Endothelial cell (in vitro differentiated cells): Measurements from ENCODE around the gene PABPN1L. TPM values are rescaled to one million over a fixed set of nuclear protein-coding genes. Genes with fewer than 3 reads are reported as not detected.

Source experiments
- DNase-seq: peaks from one replicate; pipeline ENCODE4 v3.0.0; 2021; ENCODE audit warnings: low spot score
- H3K27ac Mint-ChIP-seq: one replicate; pipeline ENCODE4 v1.8.0; 2021; ENCODE audit warnings: mixed read lengths, inconsistent platforms; ENCODE audit not compliant: unreplicated experiment
- H3K27me3 Mint-ChIP-seq: one replicate; pipeline ENCODE4 v1.8.0; 2021; ENCODE audit warnings: mild to moderate bottlenecking, moderate library complexity, mixed read lengths, inconsistent platforms; ENCODE audit not compliant: unreplicated experiment
- H3K36me3 Mint-ChIP-seq: one replicate; pipeline ENCODE4 v1.8.0; 2021; ENCODE audit warnings: mild to moderate bottlenecking, low read depth, mixed read lengths, inconsistent platforms; ENCODE audit not compliant: unreplicated experiment
- H3K4me1 Mint-ChIP-seq: one replicate; pipeline ENCODE4 v1.8.0; 2021; ENCODE audit warnings: mild to moderate bottlenecking, mixed read lengths, inconsistent platforms; ENCODE audit not compliant: unreplicated experiment
- H3K4me3 Mint-ChIP-seq: one replicate; pipeline ENCODE4 v1.8.0; 2021; ENCODE audit warnings: mild to moderate bottlenecking, mixed read lengths, inconsistent platforms; ENCODE audit not compliant: unreplicated experiment
- H3K9me3 Mint-ChIP-seq: one replicate; pipeline ENCODE4 v1.8.0; 2021; ENCODE audit warnings: mixed read lengths, inconsistent platforms; ENCODE audit not compliant: unreplicated experiment
- CTCF ChIP-seq: fragments of 200-600 bp; sonication (generic); IDR thresholded peaks from one replicate; pipeline ENCODE4 v1.5.0; 2021; ENCODE audit warnings: antibody characterized with exemption; ENCODE audit not compliant: unreplicated experiment
- total RNA-seq: library from RNA; stranded (reverse); fragmentation: NEBNext Ultra II Directional; extraction: Animal tissue kit (Norgen Biotek cat#: 25700); gene quantifications from one replicate; pipeline ENCODE4 v1.2.1, GENCODE V29; 2021; ENCODE audit not compliant: unreplicated experiment

The PABPN1L gene
- total RNA-seq, 1 donor from 2014 or later, result not detected

GRCh38 chr16:88872650-88873331 lies 6.3 kb upstream of the PABPN1L start:
- Mint-ChIP-seq H3K27me3 (peaks cover 1% of the 10 kb centered on the region), H3K9me3 (no peaks in the 10 kb centered on the region), H3K4me1 (no peaks in the 10 kb centered on the region), H3K4me3 (no peak overlapping the region), H3K27ac (no peak overlapping the region), H3K36me3 (no peaks in the 10 kb centered on the region)
- no peak for DNase-seq
- TF ChIP-seq CTCF, result no peak

- Mint-ChIP-seq H3K36me3 (no peaks in the 10 kb centered on the region), H3K9me3 (no peaks in the 10 kb centered on the region), H3K27me3 (peaks cover 1% of the 10 kb centered on the region), H3K27ac (no peak overlapping the region), H3K4me3 (no peak overlapping the region), H3K4me1 (no peaks in the 10 kb centered on the region)
- no peak for DNase-seq
- TF ChIP-seq CTCF, result no peak
Measured at GRCh38 chr16:88871730-88872416, 5.4 kb upstream of the PABPN1L start.

GRCh38 chr16:88871349-88871702 lies 4.9 kb upstream of the PABPN1L start:
- Mint-ChIP-seq H3K9me3 (no peaks in the 10 kb centered on the region), H3K27me3 (peaks cover 1% of the 10 kb centered on the region), H3K27ac (no peak overlapping the region), H3K4me1 (no peaks in the 10 kb centered on the region), H3K36me3 (no peaks in the 10 kb centered on the region), H3K4me3 (no peak overlapping the region)
- no peak for TF ChIP-seq CTCF
- DNase-seq, result no peak

GRCh38 chr16:88870608-88871348 lies 4.3 kb upstream of the PABPN1L start:
- H3K27ac Mint-ChIP-seq, result no peak overlapping the region
- DNase-seq, result no peak
- TF ChIP-seq CTCF, result no peak
- no peaks in the 10 kb centered on the region for H3K9me3 Mint-ChIP-seq
- peaks cover 1% of the 10 kb centered on the region for H3K27me3 Mint-ChIP-seq
- H3K36me3 Mint-ChIP-seq, result no peaks in the 10 kb centered on the region
- H3K4me1 Mint-ChIP-seq, result no peaks in the 10 kb centered on the region
- H3K4me3 Mint-ChIP-seq, result no peak overlapping the region

- Mint-ChIP-seq H3K27me3 (no peaks in the 10 kb centered on the region), H3K4me3 (no peak overlapping the region), H3K36me3 (no peaks in the 10 kb centered on the region), H3K27ac (no peak overlapping the region), H3K4me1 (no peaks in the 10 kb centered on the region), H3K9me3 (no peaks in the 10 kb centered on the region)
- TF ChIP-seq CTCF, result no peak
- no peak for DNase-seq
Measured at GRCh38 chr16:88869673-88869980, 3.2 kb upstream of the PABPN1L start.
